GM12878 (cell line): ENCODE results near the gene C1QTNF1. TPM values are rescaled to one million over a fixed set of nuclear protein-coding genes. Genes with fewer than 3 reads are reported as not detected.

Source experiments
- ATAC-seq: fragments of 200-7000 bp; cut with Tn5 transposase; 3 replicates; pipeline ENCODE4 v1.9.1; 2020; ENCODE audit warnings: mild to moderate bottlenecking, moderate library complexity
- BruUV-seq: library from RNA; stranded (reverse); fragments of 400-500 nt; replicated peaks from 2 replicates; lab custom pipeline; 2021; lab: Mats Ljungman, UMichigan
- CTCF ChIA-PET: fragments of 300-600 bp; sonication (Branson Sonifier 250); formaldehyde crosslinking; extraction: SDS; loops from one replicate; lab custom pipeline; 2021; ENCODE audit warnings: inconsistent platforms; lab: Yijun Ruan, JAX
- POLR2A ChIA-PET: fragments of 350-600 bp; formaldehyde crosslinking; extraction: SDS; loops from one replicate; lab custom pipeline; 2021; ENCODE audit warnings: inconsistent platforms; lab: Charles Lee
- RAD21 ChIA-PET: fragments of 300-600 bp; sonication (Branson Sonifier 250); formaldehyde crosslinking; loops from one replicate; lab custom pipeline; 2023; ENCODE audit warnings: antibody characterized with exemption; ENCODE audit not compliant: unreplicated experiment; lab: Charles Lee
- SMC1A ChIA-PET: fragments of 300-600 bp; sonication (Branson Sonifier 250); formaldehyde crosslinking; loops from one replicate; lab custom pipeline; 2023; ENCODE audit not compliant: unreplicated experiment, uncharacterized antibody; lab: Charles Lee
- DNase-seq: peaks from one replicate; pipeline ENCODE4 v3.0.0-alpha.2; 2011; ENCODE audit warnings: low read depth, low spot score
- FAIRE-seq: peaks from 3 replicates; lab custom pipeline; 2011; peaks lifted over from hg19 to GRCh38; lab: Jason Lieb, UNC
- H2AFZ ChIP-seq: 2 replicates; pipeline ENCODE4 v1.6.0; 2011; ENCODE audit warnings: low read depth, low read length, control low read depth; ENCODE audit not compliant: control insufficient read depth
- H3K27ac ChIP-seq: 2 replicates; pipeline ENCODE4 v1.5.1; 2011; ENCODE audit warnings: control low read depth; ENCODE audit not compliant: control insufficient read depth, insufficient read depth
- H3K27me3 ChIP-seq, 2 experiments: replicated peaks in 1 of 2; 2 replicates each; pipeline versions ENCODE4 v1.6.0 to v1.6.1; 2011; ENCODE audit warnings: low read length in 1 of 2; ENCODE audit not compliant: control insufficient read depth in 2 of 2, insufficient read depth in 2 of 2
- H3K36me3 ChIP-seq, 2 experiments: 2 replicates each; pipeline ENCODE4 v1.5.1; 2011; ENCODE audit warnings: low read length in 1 of 2; ENCODE audit not compliant: control insufficient read depth in 2 of 2, insufficient read depth in 2 of 2
- H3K4me1 ChIP-seq: 2 replicates; pipeline ENCODE4 v1.6.1; 2011; ENCODE audit warnings: mild to moderate bottlenecking, low read length, moderate library complexity, mixed read lengths; ENCODE audit not compliant: control insufficient read depth, insufficient read depth
- H3K4me2 ChIP-seq: 2 replicates; pipeline ENCODE4 v1.6.0; 2011; ENCODE audit warnings: control low read depth; ENCODE audit not compliant: control insufficient read depth, insufficient read depth
- H3K4me3 ChIP-seq: fragments of 200-600 bp; sonication (generic); 2 replicates; pipeline ENCODE4 v1.5.1; 2016
- H3K79me2 ChIP-seq: 2 replicates; pipeline ENCODE4 v1.6.0; 2011; ENCODE audit warnings: low read length; ENCODE audit not compliant: control insufficient read depth, insufficient read depth
- H3K9ac ChIP-seq: 2 replicates; pipeline ENCODE4 v1.8.0; 2011; ENCODE audit warnings: low read length, control low read depth, mixed read lengths; ENCODE audit not compliant: control insufficient read depth, insufficient read depth
- H3K9me3 ChIP-seq: replicated peaks from 3 replicates; pipeline ENCODE4 v1.5.1; 2011; ENCODE audit warnings: mild to moderate bottlenecking, low read length; ENCODE audit not compliant: control insufficient read depth, insufficient read depth
- H4K20me1 ChIP-seq: 2 replicates; pipeline ENCODE4 v1.6.0; 2011; ENCODE audit not compliant: control insufficient read depth, insufficient read depth
- ATF2 ChIP-seq: IDR thresholded peaks from 2 replicates; pipeline ENCODE4 v1.6.1; 2012; ENCODE audit warnings: low read length, inconsistent platforms
- CREB1 ChIP-seq: IDR thresholded peaks from 2 replicates; pipeline ENCODE4 v1.6.1; 2012; ENCODE audit warnings: low read depth, mild to moderate bottlenecking, inconsistent platforms
- ELK1 ChIP-seq: IDR thresholded peaks from 2 replicates; pipeline ENCODE4 v1.6.1; 2012; ENCODE audit warnings: low read depth, low read length, improper control_type of control experiment
- ETV6 ChIP-seq, 2 experiments: fragments of 450-650 bp in 1 of 2; IDR thresholded peaks in 1 of 2; conservative IDR thresholded peaks in 1 of 2; 2 replicates each; pipeline ENCODE4 v1.6.1; 2014; ENCODE audit warnings: antibody characterized with exemption in 1 of 2, borderline replicate concordance in 1 of 2, low read depth in 1 of 2, mild to moderate bottlenecking in 1 of 2, moderate library complexity in 1 of 2
- HDAC2 ChIP-seq: fragments of 200-600 bp; sonication (generic); IDR thresholded peaks from 2 replicates; pipeline ENCODE4 v1.6.1; 2017
- IKZF1 ChIP-seq: fragments of 450-650 bp; conservative IDR thresholded peaks from 2 replicates; pipeline ENCODE4 v1.6.1; 2017; ENCODE audit warnings: antibody characterized with exemption, mild to moderate bottlenecking
- ZBTB4 ChIP-seq: fragments of 450-650 bp; formaldehyde crosslinking; IDR thresholded peaks from 2 replicates; pipeline ENCODE4 v1.4.0; 2022; ENCODE audit warnings: mild to moderate bottlenecking, moderate library complexity
- WGBS: methylation state at CpG from one replicate; pipeline ENCODE4 v1.1.6; 2016; ENCODE audit warnings: low lambda C conversion rate; ENCODE audit not compliant: insufficient replicate concordance, insufficient coverage; ENCODE audit errors: missing lambda C conversion rate; 5-methylcytosine and 5-hydroxymethylcytosine counted together
- in situ Hi-C: fragments of 300-500 bp; cut with MboI; formaldehyde crosslinking; loops from 9 replicates; pipeline ENCODE4 v1.14.3; 2018; ENCODE audit warnings: mixed read lengths
- intact Hi-C: fragments of 100-400 bp; cut with micrococcal nuclease; formaldehyde crosslinking; loops from one replicate; pipeline ENCODE4 v1.14.2; 2022; ENCODE audit not compliant: unreplicated experiment
- polyA plus RNA-seq, 11 experiments: library from polyadenylated mRNA; depleted of rRNA in 4 of 11; unstranded in 6 of 11; stranded (reverse) in 5 of 11; fragments of >200 nt; fragmentation: Nextera tagmentation in 4 of 11; fragmentation: Illumina TruSeq in 1 of 11; extraction: Ambion mirVana in 4 of 11; extraction: Trizol in 1 of 11; gene quantifications; 1 replicate in 1 of 11; 2 replicates in 10 of 11; pipeline versions ENCODE4 v1.2.1 to v1.2.3, GENCODE V29; 2011 to 2016; ENCODE audit warnings: inconsistent platforms in 2 of 11, missing spikeins in 2 of 11, low read depth in 1 of 11
- total RNA-seq, 4 experiments: library from RNA; depleted of rRNA in 3 of 4; stranded (reverse); fragments of >200 nt in 3 of 4; fragmentation: Illumina TruSeq in 1 of 4; extraction: Trizol in 1 of 4; gene quantifications; 2 replicates each; pipeline versions ENCODE4 v1.2.1 to v1.2.3, GENCODE V29; 2013 to 2021

The C1QTNF1 gene
- total and polyA plus RNA-seq, 10 of the 15 experiments (the other 5 are each of a cell fraction or from before 2014, with no cell fraction given) = 0.05 to 1.1 (median 0.15) TPM; not detected in 4

GRCh38 chr17:79005063-79005861 lies 18.7 kb upstream of the C1QTNF1 start:
- H3K27me3 ChIP-seq = no peaks in the 10 kb centered on the region
- H3K9ac ChIP-seq = no peak overlapping the region
- H2AFZ ChIP-seq = no peak overlapping the region
- TF ChIP-seq IKZF1 (0 out of 2 replicates have a peak, but pooled peaks have one; percentile 18), HDAC2 (no peak), ZBTB4 (CRISPR knock-in tag) (no peak), ELK1 (no peak), ATF2 (no peak), CREB1 (no peak), ETV6 (conservative IDR thresholded peaks at IDR 0.05 in 1 of 2, IDR thresholded peaks at IDR 0.05 in 1 of 2; ENCODE audit: borderline replicate concordance in 1 of 2, low read depth in 1 of 2) (no peak)
- no peaks in the 10 kb centered on the region; a peak in 1 of 4 replicates for H3K36me3 ChIP-seq
- BruUV-seq = no TSS peak
- ChIA-PET CTCF (interaction anchor here (0.6 kb wide), 1 partner anchor 994 kb away, joined by 3 read pairs; no protein-coding TSS in a partner anchor), POLR2A (no interaction called here), SMC1A (interaction anchor here (0.6 kb wide), 1 partner anchor 601 kb away, joined by 3 read pairs; no protein-coding TSS in a partner anchor), RAD21 (no interaction called here)
- DNase-seq = no peak
- no peak for FAIRE-seq
- H3K79me2 ChIP-seq = peaks cover 39% of the 10 kb centered on the region
- no peak overlapping the region for H3K4me3 ChIP-seq
- in situ Hi-C loops = no loop called here
- peaks cover 6% of the 10 kb centered on the region for H3K4me1 ChIP-seq
- no peak for ATAC-seq
- H3K9me3 ChIP-seq = no peaks in the 10 kb centered on the region
- no peaks in the 10 kb centered on the region; the same call in none of the 2 replicates for H4K20me1 ChIP-seq
- no peak overlapping the region for H3K27ac ChIP-seq
- WGBS = 82% methylated on average over 12 of the region's 12 CpGs
- peak overlapping the region; percentile 33; the same call in 1 of the 2 replicates for H3K4me2 ChIP-seq
- intact Hi-C loops = no loop called here
